ENCODE measurements around the gene SLC46A2.

DNA sequence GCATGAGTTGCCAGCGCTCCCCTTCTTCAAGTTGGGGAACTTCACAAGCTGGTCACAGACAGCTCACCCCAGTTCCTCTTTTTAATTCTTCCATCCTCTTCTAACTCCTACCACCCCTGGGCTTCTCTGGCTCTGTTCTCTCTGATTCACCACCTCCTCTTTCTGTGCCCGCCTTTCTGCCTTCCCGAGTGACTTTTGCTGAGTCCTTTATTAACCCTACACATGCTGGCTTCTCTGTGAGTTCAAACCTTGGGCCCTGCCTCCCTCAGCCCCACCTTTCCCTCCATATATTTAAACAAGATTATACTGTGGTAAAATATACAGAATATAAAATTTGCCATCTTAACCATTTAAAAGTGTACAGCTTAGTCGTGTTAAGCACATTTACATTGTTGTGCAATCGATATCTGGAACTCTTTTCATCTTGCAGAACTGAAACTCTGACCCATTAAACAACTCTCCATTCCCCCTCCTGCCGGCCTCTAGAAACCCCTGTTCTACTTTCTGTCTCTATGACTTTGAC lies 32.0 kb downstream of the SLC46A2 start:
- TF ChIP-seq, protein P1, sequence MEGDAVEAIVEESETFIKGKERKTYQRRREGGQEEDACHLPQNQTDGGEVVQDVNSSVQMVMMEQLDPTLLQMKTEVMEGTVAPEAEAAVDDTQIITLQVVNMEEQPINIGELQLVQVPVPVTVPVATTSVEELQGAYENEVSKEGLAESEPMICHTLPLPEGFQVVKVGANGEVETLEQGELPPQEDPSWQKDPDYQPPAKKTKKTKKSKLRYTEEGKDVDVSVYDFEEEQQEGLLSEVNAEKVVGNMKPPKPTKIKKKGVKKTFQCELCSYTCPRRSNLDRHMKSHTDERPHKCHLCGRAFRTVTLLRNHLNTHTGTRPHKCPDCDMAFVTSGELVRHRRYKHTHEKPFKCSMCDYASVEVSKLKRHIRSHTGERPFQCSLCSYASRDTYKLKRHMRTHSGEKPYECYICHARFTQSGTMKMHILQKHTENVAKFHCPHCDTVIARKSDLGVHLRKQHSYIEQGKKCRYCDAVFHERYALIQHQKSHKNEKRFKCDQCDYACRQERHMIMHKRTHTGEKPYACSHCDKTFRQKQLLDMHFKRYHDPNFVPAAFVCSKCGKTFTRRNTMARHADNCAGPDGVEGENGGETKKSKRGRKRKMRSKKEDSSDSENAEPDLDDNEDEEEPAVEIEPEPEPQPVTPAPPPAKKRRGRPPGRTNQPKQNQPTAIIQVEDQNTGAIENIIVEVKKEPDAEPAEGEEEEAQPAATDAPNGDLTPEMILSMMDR (IDR thresholded peaks at IDR 0.05 in 2 of 3, conservative IDR thresholded peaks at IDR 0.05 in 1 of 3; ENCODE audit: insufficient read depth in 2 of 3, low read depth in 1 of 3, low read length in 3 of 3), result 0 out of 6 replicates have a peak, but pooled peaks of 1 of the 3 experiments have one; percentile 5
- TF ChIP-seq MAX (CRISPR knock-in tag; IDR thresholded peaks at IDR 0.05) (no peak), POU5F1 (IDR thresholded peaks at IDR 0.05; ENCODE audit: borderline replicate concordance, low read depth, low read length, partially characterized antibody) (no peak), RAD21 (CRISPR knock-in tag; conservative IDR thresholded peaks at IDR 0.05 in 1 of 2, IDR thresholded peaks at IDR 0.05 in 1 of 2) (no peak), TAF1 (IDR thresholded peaks at IDR 0.05; ENCODE audit: control insufficient read depth, extremely low read depth, insufficient read depth, low read length, severe bottlenecking) (no peak), TAF7 (tag; IDR thresholded peaks at IDR 0.05) (no peak), POLR2A (conservative IDR thresholded peaks at IDR 0.05) (no peak), HBP1 (CRISPR knock-in tag; IDR thresholded peaks at IDR 0.05) (no peak), RBM34 (IDR thresholded peaks at IDR 0.05; ENCODE audit: borderline replicate concordance, insufficient read depth, low read length) (no peak), FOXK2 (conservative IDR thresholded peaks at IDR 0.05 in 1 of 2, IDR thresholded peaks at IDR 0.05 in 1 of 2; ENCODE audit: low read depth in 2 of 2) (no peak), HCFC1 (IDR thresholded peaks at IDR 0.05; ENCODE audit: low read depth, low read length) (no peak)
